Thoracic aorta (tissue), 2 donors: ENCODE results near the gene LAMA5. TPM values are rescaled to one million over a fixed set of nuclear protein-coding genes. Genes with fewer than 3 reads are reported as not detected.

ENCODE experiments used
- ATAC-seq: fragments of 150-250 bp; one replicate; pipeline ENCODE4 v1.8.0; 2017; ENCODE audit warnings: low read depth; ENCODE audit not compliant: insufficient number of reproducible peaks, low FRiP score
- DNase-seq: peaks from one replicate; pipeline ENCODE4 v3.0.0-alpha.2; 2020; ENCODE audit warnings: low spot score
- H3K27ac ChIP-seq, 2 donors: fragments of 200-600 bp; sonication (generic); 1 replicate in 1 of 2; 2 replicates in 1 of 2; pipeline ENCODE4 v1.5.1; 2016; ENCODE audit warnings: mild to moderate bottlenecking in 2 of 2, moderate library complexity in 2 of 2
- H3K27me3 ChIP-seq: fragments of 200-600 bp; sonication (generic); replicated peaks from 2 replicates; pipeline ENCODE4 v1.6.0; 2016; ENCODE audit warnings: mild to moderate bottlenecking; ENCODE audit not compliant: insufficient read depth
- H3K36me3 ChIP-seq: fragments of 200-600 bp; sonication (generic); one replicate; pipeline ENCODE4 v1.5.1; 2016
- H3K4me1 ChIP-seq, 2 donors: fragments of 200-600 bp; sonication (generic); 1 replicate in 1 of 2; 2 replicates in 1 of 2; pipeline versions ENCODE4 v1.5.1 to v1.6.0; 2016; ENCODE audit warnings: low read depth in 2 of 2, mild to moderate bottlenecking in 1 of 2; ENCODE audit not compliant: control insufficient read depth in 1 of 2
- H3K4me3 ChIP-seq: fragments of 200-600 bp; sonication (generic); 2 replicates; pipeline ENCODE4 v1.5.1; 2016; ENCODE audit warnings: mild to moderate bottlenecking
- H3K9me3 ChIP-seq: fragments of 200-600 bp; sonication (generic); 2 replicates; pipeline ENCODE4 v1.5.1; 2016
- total RNA-seq, 2 donors: library from RNA; depleted of rRNA; stranded (reverse); fragments of >200 nt; gene quantifications; one replicate each; pipeline versions ENCODE4 v1.1.0 to v1.2.3, GENCODE V29; 2016
- TF ChIP-seq, protein P1 (sequence below): fragments of 200-600 bp; sonication (generic); IDR thresholded peaks from one replicate; pipeline ENCODE4 v1.5.1; 2019; ENCODE audit warnings: antibody characterized with exemption

LAMA5 gene
- total RNA-seq, 2 donors from 2014 or later = 289 to 333 TPM

DNA sequence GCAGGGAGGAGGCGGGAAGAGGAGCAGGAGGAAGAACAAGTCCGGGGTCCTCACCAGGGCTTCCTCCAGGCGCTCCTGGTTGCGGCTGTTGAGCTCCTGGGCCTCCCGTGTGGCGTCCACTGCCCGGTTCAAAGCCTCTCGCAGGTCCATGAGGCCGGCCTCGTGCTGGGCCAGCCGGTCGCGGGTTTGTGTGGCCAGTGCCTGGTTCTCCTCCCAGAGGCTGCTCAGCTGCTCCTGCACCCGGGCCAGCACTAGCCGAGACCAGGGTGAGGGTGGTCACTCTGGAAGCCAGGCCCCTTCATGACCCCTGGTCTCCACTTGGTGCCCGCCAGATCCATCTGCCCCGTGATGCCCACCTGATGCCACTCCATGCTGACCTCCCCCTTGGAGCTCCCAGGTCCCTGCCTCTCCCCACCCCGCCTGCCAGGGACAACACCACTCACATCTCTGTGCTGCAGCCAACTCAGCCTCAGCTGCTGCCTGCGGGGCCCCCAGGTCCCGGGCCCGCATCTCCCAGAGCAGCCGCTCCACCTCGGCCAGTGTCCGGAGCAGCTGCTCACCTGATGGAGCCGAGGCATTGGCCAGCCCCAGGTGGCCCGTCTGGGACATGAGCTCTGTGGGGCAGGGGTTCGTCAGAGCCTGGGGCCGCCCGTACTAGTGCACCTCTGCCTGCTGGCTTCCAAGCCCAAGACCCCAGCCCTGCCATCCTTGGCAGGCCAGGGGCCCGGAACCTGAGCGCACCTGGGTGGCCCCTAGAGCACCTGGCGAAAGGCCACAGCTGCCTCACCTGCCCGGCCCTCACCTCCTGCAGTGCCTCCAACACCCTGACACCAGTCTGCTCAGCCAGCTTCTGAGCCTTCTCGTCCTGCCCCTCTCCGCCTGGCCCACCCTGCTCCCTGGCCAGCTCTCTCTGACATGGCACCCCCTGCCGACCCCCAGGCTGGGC, 48.4 kb downstream of the LAMA5 start:
- H3K4me3 ChIP-seq = no peak overlapping the region
- H3K27ac ChIP-seq = no peak overlapping the region
- H3K4me1 ChIP-seq = no peaks in the 10 kb centered on the region
- TF ChIP-seq, protein P1, sequence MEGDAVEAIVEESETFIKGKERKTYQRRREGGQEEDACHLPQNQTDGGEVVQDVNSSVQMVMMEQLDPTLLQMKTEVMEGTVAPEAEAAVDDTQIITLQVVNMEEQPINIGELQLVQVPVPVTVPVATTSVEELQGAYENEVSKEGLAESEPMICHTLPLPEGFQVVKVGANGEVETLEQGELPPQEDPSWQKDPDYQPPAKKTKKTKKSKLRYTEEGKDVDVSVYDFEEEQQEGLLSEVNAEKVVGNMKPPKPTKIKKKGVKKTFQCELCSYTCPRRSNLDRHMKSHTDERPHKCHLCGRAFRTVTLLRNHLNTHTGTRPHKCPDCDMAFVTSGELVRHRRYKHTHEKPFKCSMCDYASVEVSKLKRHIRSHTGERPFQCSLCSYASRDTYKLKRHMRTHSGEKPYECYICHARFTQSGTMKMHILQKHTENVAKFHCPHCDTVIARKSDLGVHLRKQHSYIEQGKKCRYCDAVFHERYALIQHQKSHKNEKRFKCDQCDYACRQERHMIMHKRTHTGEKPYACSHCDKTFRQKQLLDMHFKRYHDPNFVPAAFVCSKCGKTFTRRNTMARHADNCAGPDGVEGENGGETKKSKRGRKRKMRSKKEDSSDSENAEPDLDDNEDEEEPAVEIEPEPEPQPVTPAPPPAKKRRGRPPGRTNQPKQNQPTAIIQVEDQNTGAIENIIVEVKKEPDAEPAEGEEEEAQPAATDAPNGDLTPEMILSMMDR = no peak
- ATAC-seq (no peak), DNase-seq (no peak)
- peaks cover 59% of the 10 kb centered on the region for H3K36me3 ChIP-seq
- H3K9me3 ChIP-seq = no peaks in the 10 kb centered on the region
- no peaks in the 10 kb centered on the region for H3K27me3 ChIP-seq

DNA sequence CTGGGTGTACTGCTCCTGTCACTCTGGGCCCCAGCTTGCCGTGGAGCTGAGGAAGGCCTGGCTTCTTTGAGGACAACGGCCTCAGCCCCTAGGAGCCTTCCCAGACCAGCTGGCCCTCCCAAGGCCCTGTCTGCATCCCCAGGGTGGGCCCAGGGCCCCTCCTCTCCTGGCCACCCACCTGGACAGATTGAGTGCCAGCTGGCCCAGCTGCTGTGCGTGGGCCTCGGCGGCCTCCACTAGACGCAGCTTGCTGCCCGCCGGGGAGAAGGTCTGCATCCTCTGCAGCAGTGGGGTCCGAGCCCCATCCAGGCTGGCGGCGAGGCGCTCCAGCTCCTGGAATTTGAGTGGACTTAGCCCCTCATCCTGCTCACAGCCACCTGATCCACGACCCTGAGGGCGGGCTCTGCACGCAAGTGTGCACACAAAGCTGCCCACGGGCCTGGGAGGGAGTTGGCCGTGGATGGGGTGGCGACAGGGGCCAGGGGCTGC, 49.9 kb downstream of the LAMA5 start:
- H3K9me3 ChIP-seq = no peaks in the 10 kb centered on the region
- peaks cover 64% of the 10 kb centered on the region for H3K36me3 ChIP-seq

GRCh38 chr20:62316331-62317166, 50.6 kb downstream of the LAMA5 start:
- no peaks in the 10 kb centered on the region for H3K4me1 ChIP-seq
- DNase-seq (no peak), ATAC-seq (no peak)
- H3K4me3 ChIP-seq = no peak overlapping the region
- no peak overlapping the region for H3K27ac ChIP-seq
- no peaks in the 10 kb centered on the region for H3K27me3 ChIP-seq
- TF ChIP-seq, protein P1 = no peak
- H3K36me3 ChIP-seq = peaks cover 61% of the 10 kb centered on the region
- H3K9me3 ChIP-seq = no peaks in the 10 kb centered on the region

More for the DNA sequence above, 49.9 kb downstream of the LAMA5 start:
- DNase-seq = no peak
- TF ChIP-seq, protein P1 = no peak
- Histone ChIP-seq H3K27ac (no peak overlapping the region), H3K4me1 (no peaks in the 10 kb centered on the region), H3K27me3 (no peaks in the 10 kb centered on the region), H3K4me3 (no peak overlapping the region)
- ATAC-seq = no peak

- no peak for ATAC-seq
- TF ChIP-seq, protein P1 = no peak
Observed at GRCh38 chr20:62315773-62316172, 51.3 kb downstream of the LAMA5 start.

More at GRCh38 chr20:62315773-62316172, 51.3 kb downstream of the LAMA5 start:
- H3K4me1 ChIP-seq = no peaks in the 10 kb centered on the region
- H3K9me3 ChIP-seq = no peaks in the 10 kb centered on the region
- DNase-seq = no peak
- H3K27me3 ChIP-seq = no peaks in the 10 kb centered on the region
- H3K36me3 ChIP-seq = peaks cover 68% of the 10 kb centered on the region
- no peak overlapping the region for H3K27ac ChIP-seq
- H3K4me3 ChIP-seq = no peak overlapping the region
